ENCODE results near the gene PCCA. TPM values are rescaled to one million over a fixed set of nuclear protein-coding genes. Genes with fewer than 3 reads are reported as not detected.
A peak's percentile ranks its signal among the peaks of the same experiment; 100 is the strongest.

PCCA gene
- total RNA-seq, 1 experiment from 2014 or later = 52.8 TPM

GRCh38 chr13:100184095-100184494 lies 95.2 kb downstream of the PCCA start:
- ChIA-PET POLR2A (no interaction called here), CTCF (no interaction called here)
- peaks cover 5% of the 10 kb centered on the region for H3K36me3 Mint-ChIP-seq

DNA sequence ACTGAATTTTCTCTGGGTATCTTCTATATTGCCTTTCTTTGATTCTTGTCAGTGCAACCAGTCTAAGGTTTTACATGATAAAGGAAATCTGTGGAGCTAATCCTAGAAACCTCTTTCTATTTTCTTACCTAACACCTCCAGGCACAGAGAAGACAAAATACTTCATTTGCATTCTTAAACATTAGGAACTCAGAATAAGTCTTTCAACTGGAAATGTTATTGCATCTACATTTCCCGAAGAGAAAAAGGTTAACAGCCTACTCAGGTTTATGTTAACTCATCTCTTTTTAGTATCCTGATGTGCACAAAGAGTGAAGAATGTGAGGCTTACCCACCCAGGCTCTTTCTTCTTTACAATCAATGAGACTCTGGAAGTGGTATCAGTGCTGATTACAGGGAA lies 106.7 kb downstream of the PCCA start:
- H3K27me3 Mint-ChIP-seq (ENCODE audit: low read depth) = peaks cover 6% of the 10 kb centered on the region
- peaks cover 61% of the 10 kb centered on the region for H3K4me1 Mint-ChIP-seq
- ChIA-PET CTCF (interaction anchor here (1.2 kb wide), 1 partner anchor 40 kb away, joined by 5 read pairs; no protein-coding TSS in a partner anchor), POLR2A (interaction anchor here (1.0 kb wide), 1 partner anchor 38 kb away, joined by 3 read pairs; no protein-coding TSS in a partner anchor)
- TF ChIP-seq AFF4 (CRISPR knock-in tag; IDR thresholded peaks at IDR 0.05; ENCODE audit: borderline replicate concordance) (no peak), ZMAT4 (CRISPR knock-in tag; IDR thresholded peaks at IDR 0.05) (0 out of 2 replicates have a peak, but pooled peaks have one; percentile 22)
- no peaks in the 10 kb centered on the region for H3K9me3 Mint-ChIP-seq
- DNase-seq (ENCODE audit: low spot score) (no peak), ATAC-seq (peak; percentile 88)
- H3K4me3 Mint-ChIP-seq = peak overlapping the region; percentile 39
- H3K36me3 Mint-ChIP-seq = no peaks in the 10 kb centered on the region
- H3K27ac Mint-ChIP-seq = peak overlapping the region; percentile 91

More at GRCh38 chr13:100184095-100184494, 95.2 kb downstream of the PCCA start:
- no peak for TF ChIP-seq SP1 (CRISPR knock-in tag; conservative IDR thresholded peaks at IDR 0.05)
- TF ChIP-seq AR (CRISPR knock-in tag; IDR thresholded peaks at IDR 0.05) = no peak
- TF ChIP-seq, protein P1, sequence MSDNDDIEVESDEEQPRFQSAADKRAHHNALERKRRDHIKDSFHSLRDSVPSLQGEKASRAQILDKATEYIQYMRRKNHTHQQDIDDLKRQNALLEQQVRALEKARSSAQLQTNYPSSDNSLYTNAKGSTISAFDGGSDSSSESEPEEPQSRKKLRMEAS (CRISPR knock-in tag; IDR thresholded peaks at IDR 0.05) = no peak
- no peak for TF ChIP-seq ZNF219 (CRISPR knock-in tag; IDR thresholded peaks at IDR 0.05; ENCODE audit: borderline replicate concordance)
- no peak for TF ChIP-seq ZBTB43 (CRISPR knock-in tag; IDR thresholded peaks at IDR 0.05)
- TF ChIP-seq TCF7 (CRISPR knock-in tag; IDR thresholded peaks at IDR 0.05; ENCODE audit: low read depth) = no peak
- TF ChIP-seq SOX15 (CRISPR knock-in tag; IDR thresholded peaks at IDR 0.05) = no peak
- no peak for TF ChIP-seq ZNF425 (CRISPR knock-in tag; conservative IDR thresholded peaks at IDR 0.05)
- no peak for TF ChIP-seq GTF2I (CRISPR knock-in tag; conservative IDR thresholded peaks at IDR 0.05)
- no peak for TF ChIP-seq JAZF1 (CRISPR knock-in tag; IDR thresholded peaks at IDR 0.05)
- TF ChIP-seq MLX (CRISPR knock-in tag; IDR thresholded peaks at IDR 0.05) = no peak
- H3K4me1 Mint-ChIP-seq = peaks cover 21% of the 10 kb centered on the region
- H3K27me3 Mint-ChIP-seq (ENCODE audit: low read depth) = no peaks in the 10 kb centered on the region
- H3K4me3 Mint-ChIP-seq = no peak overlapping the region
- peaks cover 13% of the 10 kb centered on the region for H3K9me3 Mint-ChIP-seq
- no peak overlapping the region for H3K27ac Mint-ChIP-seq
- DNase-seq (ENCODE audit: low spot score) (no peak), ATAC-seq (no peak)
